ENCODE data around the gene PNMA6E. TPM values are rescaled to one million over a fixed set of nuclear protein-coding genes. Genes with fewer than 3 reads are reported as not detected.

PNMA6E gene
- total RNA-seq, 2 donors from 2014 or later, result 6.9 TPM; not detected in 1

- no peaks in the 10 kb centered on the region for H3K36me3 ChIP-seq
- no peaks in the 10 kb centered on the region for H3K27me3 ChIP-seq (replicated peaks; ENCODE audit: insufficient read depth)
- no peak overlapping the region for H3K27ac ChIP-seq
- no peak overlapping the region for H3K4me3 ChIP-seq
- intact Hi-C loops (cut with DNase I), result no loop called here
- TF ChIP-seq POLR2AphosphoS5 (IDR thresholded peaks at IDR 0.05), result no peak
- TF ChIP-seq POLR2A (IDR thresholded peaks at IDR 0.05), result no peak
- TF ChIP-seq, protein P1, sequence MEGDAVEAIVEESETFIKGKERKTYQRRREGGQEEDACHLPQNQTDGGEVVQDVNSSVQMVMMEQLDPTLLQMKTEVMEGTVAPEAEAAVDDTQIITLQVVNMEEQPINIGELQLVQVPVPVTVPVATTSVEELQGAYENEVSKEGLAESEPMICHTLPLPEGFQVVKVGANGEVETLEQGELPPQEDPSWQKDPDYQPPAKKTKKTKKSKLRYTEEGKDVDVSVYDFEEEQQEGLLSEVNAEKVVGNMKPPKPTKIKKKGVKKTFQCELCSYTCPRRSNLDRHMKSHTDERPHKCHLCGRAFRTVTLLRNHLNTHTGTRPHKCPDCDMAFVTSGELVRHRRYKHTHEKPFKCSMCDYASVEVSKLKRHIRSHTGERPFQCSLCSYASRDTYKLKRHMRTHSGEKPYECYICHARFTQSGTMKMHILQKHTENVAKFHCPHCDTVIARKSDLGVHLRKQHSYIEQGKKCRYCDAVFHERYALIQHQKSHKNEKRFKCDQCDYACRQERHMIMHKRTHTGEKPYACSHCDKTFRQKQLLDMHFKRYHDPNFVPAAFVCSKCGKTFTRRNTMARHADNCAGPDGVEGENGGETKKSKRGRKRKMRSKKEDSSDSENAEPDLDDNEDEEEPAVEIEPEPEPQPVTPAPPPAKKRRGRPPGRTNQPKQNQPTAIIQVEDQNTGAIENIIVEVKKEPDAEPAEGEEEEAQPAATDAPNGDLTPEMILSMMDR (IDR thresholded peaks at IDR 0.05), result no peak
- 82% methylated on average over 8 of the region's 8 CpGs for WGBS
- no peaks in the 10 kb centered on the region for H3K9me3 ChIP-seq
- no peak for DNase-seq (ENCODE audit: low spot score)
- no peaks in the 10 kb centered on the region for H3K4me1 ChIP-seq (replicated peaks)
Observed at GRCh38 chrX:153417637-153418036, 16.5 kb upstream of the PNMA6E start.

DNA sequence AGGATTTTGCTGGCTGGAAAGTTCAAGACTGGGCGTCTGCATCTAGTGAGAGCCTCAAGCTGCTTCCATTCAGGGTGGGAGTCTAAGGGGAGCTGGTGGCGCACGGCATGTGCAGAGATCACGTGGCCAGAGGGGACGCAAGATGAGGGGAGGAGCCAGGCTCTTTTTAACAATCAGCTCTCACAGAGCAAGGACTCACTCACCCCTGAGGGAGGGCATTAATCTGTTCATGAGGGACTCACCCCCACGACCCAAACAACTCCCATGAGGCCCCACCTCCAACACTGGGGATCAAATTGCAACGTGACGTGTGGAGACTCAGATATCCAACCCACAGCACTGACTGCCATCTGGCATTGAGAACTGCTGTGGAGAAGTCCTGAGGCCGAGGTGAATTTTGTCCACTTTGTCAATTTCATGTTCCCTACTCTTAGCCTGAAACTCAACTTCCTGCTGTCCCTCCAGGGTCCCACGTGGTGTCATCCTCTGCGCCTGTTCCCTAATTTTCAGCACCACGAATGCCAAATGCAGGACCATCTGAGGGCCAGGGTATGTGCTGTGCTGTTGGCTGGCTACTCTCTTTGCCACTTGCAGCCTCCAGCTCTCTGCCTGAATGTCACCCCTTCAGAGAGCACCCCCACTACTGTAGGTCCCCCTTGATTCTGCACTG is 15.8 kb upstream of the PNMA6E start:
- TF ChIP-seq, protein P1 (IDR thresholded peaks at IDR 0.05), result no peak
- no peak for TF ChIP-seq POLR2AphosphoS5 (IDR thresholded peaks at IDR 0.05)
- TF ChIP-seq POLR2A (IDR thresholded peaks at IDR 0.05), result no peak
- Histone ChIP-seq H3K27ac (no peak overlapping the region), H3K36me3 (no peaks in the 10 kb centered on the region), H3K9me3 (no peaks in the 10 kb centered on the region), H3K4me1 (replicated peaks) (no peaks in the 10 kb centered on the region), H3K27me3 (replicated peaks; ENCODE audit: insufficient read depth) (no peaks in the 10 kb centered on the region), H3K4me3 (no peak overlapping the region)
- intact Hi-C loops (cut with DNase I), result no loop called here
- no peak for DNase-seq (ENCODE audit: low spot score)
- 48% methylated on average over 12 of the region's 12 CpGs for WGBS

- TF ChIP-seq, protein P1 (IDR thresholded peaks at IDR 0.05), result no peak
- TF ChIP-seq POLR2AphosphoS5 (IDR thresholded peaks at IDR 0.05) (no peak), POLR2A (IDR thresholded peaks at IDR 0.05) (no peak)
- H3K4me3 ChIP-seq, result no peak overlapping the region
- intact Hi-C loops (cut with DNase I), result no loop called here
- 69% methylated on average over 9 of the region's 9 CpGs for WGBS
- H3K4me1 ChIP-seq (replicated peaks), result no peaks in the 10 kb centered on the region
- H3K36me3 ChIP-seq, result no peaks in the 10 kb centered on the region
- no peaks in the 10 kb centered on the region for H3K9me3 ChIP-seq
- H3K27me3 ChIP-seq (replicated peaks; ENCODE audit: insufficient read depth), result no peaks in the 10 kb centered on the region
- DNase-seq (ENCODE audit: low spot score), result no peak
- H3K27ac ChIP-seq, result no peak overlapping the region
Observed at GRCh38 chrX:153414856-153415510, 13.8 kb upstream of the PNMA6E start.

DNA sequence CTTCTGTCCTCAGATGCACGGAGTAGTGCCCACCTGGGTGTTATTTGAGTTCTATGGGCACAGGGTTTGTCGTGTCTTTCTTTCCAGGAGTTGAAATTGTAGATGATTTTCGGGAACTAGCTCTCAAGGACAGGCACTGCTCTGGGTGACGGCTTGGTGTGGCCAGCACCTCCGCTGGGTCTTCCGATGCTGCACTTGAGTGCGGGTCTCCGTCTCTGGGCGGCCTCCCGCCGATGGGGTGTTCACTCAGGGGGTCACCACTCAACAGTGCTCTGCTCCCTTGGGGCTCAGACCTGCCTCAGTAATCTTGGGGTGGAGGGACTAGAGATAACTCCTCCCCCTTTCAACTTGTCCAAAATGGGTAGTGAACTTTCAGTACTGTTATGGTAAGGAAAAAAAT is 12.6 kb upstream of the PNMA6E start:
- TF ChIP-seq POLR2AphosphoS5 (IDR thresholded peaks at IDR 0.05), result no peak
- Histone ChIP-seq H3K4me3 (no peak overlapping the region), H3K27ac (no peak overlapping the region), H3K9me3 (no peaks in the 10 kb centered on the region), H3K36me3 (no peaks in the 10 kb centered on the region), H3K4me1 (replicated peaks) (no peaks in the 10 kb centered on the region), H3K27me3 (replicated peaks; ENCODE audit: insufficient read depth) (no peaks in the 10 kb centered on the region)
- intact Hi-C loops (cut with DNase I), result no loop called here
- WGBS, result 80% methylated on average over 2 of the region's 11 CpGs
- DNase-seq (ENCODE audit: low spot score), result no peak

DNA sequence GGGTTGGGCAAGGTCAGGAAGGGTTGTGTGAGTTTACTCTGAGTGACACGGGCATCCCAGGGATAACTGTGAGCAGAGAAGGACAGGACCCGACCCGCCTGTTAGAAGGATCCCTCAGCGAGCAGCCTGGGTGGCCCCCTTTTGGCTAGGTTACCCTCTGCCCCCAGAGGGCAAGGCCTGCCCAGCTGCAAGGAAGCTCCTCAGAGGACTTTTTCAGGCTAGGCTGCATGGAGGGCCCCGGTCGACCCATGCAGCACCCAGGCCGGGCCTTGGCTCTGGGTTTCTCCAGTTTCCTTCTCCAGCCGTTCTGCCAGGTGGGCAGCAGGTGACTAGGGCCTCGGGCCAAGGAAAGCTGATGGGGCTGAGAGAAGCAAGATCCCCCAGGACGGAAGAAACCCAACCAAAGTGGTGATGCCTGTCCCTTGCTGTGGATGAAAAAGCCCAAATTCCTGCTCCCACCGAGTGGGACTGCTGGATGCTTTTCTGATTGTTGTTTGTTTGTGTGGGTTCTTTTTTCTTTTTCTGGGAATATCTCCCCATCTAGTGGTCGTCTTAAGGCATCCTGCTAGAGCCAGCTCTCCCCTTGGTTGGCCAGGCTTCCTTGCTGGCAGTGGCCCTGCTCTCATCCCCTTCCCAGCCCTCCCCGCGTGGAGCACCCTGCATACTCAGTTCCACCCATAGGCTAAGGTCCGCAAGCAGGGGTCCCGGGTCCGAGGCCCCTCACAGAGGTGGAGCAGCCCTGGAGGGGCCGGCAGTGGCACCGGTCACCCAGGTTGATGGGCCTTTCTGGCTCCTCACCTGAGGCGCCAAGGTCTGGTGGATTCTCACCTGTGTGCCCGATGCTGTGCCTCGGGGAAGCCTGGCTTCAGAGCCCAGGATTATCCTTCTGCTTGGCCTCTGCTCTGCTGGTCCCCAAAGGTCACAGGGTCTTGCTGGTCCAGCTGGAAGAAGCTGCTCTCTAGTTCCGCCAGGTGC is 11.9 kb upstream of the PNMA6E start:
- H3K4me3 ChIP-seq, result no peak overlapping the region
- H3K27ac ChIP-seq, result no peak overlapping the region
- intact Hi-C loops (cut with DNase I), result no loop called here
- no peak for TF ChIP-seq POLR2AphosphoS5 (IDR thresholded peaks at IDR 0.05)
- TF ChIP-seq, protein P1 (IDR thresholded peaks at IDR 0.05), result no peak
- no peak for TF ChIP-seq POLR2A (IDR thresholded peaks at IDR 0.05)
- no peak for DNase-seq (ENCODE audit: low spot score)
- H3K36me3 ChIP-seq, result no peaks in the 10 kb centered on the region
- H3K9me3 ChIP-seq, result no peaks in the 10 kb centered on the region
- H3K4me1 ChIP-seq (replicated peaks), result no peaks in the 10 kb centered on the region
- WGBS, result 59% methylated on average over 9 of the region's 23 CpGs
- no peaks in the 10 kb centered on the region for H3K27me3 ChIP-seq (replicated peaks; ENCODE audit: insufficient read depth)

Data from prostate gland (tissue), 2 donors.